ENCODE results near the gene LAPTM5.

LAPTM5 gene

GRCh38 chr1:30787266-30787665, 29.7 kb upstream of the LAPTM5 start:
- DNase-seq (ENCODE audit: low spot score): no peak

- no peak for DNase-seq (ENCODE audit: low spot score)
Observed at GRCh38 chr1:30786264-30786991, 28.9 kb upstream of the LAPTM5 start.

DNA sequence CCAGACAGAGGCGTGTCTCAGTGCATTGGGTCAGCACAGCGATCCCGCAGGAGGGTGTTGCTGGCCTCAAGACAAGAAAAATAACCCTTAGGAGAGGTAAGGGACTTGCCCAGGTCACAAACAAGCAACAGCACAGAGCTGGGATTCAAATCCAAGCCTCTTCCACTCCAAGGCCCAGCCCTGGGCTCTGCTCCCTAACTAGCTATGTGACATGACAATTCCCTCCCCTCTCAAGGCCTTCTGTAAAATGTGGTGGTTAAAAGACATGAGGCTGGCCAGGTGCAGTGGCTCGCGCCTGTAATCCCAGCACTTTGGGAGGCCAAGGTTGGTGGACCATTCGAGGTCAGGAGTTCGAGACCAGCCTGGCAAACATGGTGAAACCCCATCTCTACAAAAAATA, 28.1 kb upstream of the LAPTM5 start:
- no peak for DNase-seq (ENCODE audit: low spot score)

DNA sequence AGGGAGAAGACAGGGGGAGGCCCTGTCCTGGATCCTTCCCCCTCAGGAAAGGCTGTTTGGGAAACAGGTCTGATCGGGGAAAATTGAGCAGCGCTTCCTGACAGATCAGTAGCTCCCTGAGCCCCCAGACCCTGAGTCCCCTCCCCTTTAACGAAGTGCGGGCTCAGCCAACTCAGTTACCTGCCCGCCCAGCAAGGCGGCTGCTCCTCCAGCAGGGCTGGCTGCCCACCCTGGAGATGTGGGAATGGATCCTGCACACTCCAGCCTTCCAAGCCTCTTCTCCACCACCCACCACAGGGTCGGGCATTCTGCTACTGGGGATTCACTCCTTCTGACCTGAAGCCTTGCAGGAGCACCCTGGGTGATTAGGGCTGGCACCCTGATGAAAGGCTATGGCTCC, 27.6 kb upstream of the LAPTM5 start:
- DNase-seq (ENCODE audit: low spot score): no peak

GRCh38 chr1:30783256-30783915, 25.8 kb upstream of the LAPTM5 start:
- no peak for DNase-seq (ENCODE audit: low spot score)

DNA sequence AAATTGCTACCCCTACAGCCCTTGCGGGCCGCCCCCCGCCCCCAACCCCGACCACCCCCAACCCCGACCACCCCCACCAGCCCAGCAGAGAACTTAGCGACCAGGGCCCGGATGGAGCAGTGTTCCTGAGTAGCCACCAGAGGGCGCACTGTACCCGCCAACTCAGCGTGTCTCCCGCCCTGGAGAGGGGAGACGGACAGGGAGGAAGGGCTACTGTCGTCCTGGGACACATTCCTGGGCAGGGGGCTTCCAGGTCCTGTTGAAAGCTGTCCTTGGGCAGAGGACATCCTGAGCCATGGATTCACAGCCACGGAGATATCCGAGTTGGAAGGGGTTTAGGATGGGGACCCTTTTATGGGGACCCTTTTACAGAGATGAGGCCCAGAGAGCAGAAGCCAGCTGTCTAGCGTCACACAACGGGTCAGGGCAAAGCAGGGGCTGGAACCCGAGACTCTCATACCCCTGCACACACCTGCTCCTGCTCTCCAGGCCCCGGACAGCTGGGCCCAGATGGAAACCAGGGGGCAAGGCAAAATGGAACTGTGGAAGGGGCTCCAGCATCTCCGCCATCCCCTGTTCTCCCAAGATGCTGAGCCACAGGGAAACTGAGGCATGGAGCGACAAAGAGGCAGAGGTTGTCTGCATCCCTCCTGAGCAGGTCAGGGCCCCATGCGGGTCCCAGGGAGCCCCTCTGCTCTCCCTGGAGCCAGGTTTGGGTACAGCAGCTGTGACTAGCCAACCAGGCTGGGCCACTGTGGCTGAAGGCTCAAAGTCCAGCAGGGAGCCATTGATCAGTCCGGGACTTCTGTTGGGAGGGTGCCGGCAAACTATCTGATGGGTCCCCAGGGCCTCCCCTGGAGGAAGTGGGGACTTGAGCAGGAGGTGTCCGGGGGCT, 25.0 kb upstream of the LAPTM5 start:
- DNase-seq (ENCODE audit: low spot score): peak; percentile 79

DNA sequence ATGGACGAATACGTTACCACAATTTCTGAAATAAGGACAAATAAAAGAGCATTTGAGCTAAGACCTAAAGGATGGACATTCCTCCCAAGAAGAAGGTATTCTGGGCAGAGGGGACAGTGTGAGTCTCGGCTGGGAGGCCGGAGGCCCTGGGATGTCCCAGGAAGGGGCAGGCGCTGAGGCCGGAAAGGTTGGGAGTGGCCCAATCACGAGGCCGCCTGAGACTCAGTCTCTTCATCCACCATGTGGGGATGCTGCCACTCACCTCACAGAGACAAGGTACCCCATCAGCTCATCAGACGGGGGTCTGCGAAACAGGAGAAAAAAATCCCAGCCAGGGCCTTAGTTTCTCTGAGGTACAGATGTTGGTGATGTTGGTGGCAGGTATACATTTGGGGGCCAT, 24.3 kb upstream of the LAPTM5 start:
- no peak for DNase-seq (ENCODE audit: low spot score)

DNA sequence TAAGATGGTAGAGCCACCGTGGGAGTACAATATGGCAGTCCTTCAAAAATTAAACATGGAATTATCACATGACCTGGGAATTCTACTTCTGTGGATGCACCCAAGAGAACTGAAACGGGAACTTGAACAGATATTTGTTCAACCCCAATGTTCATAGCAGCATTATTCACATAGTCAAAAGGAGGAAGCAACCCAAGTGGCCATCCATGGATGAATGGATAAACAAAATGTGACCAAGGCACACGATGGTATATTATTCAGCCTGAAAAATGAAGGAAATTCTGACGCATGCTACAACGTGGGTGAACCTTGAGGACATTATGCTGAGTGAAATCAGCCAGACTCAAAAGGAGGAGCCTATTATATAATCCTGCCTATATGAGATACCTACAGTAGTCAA, 22.8 kb upstream of the LAPTM5 start:
- DNase-seq (ENCODE audit: low spot score): no peak

GRCh38 chr1:30779294-30780071, 21.9 kb upstream of the LAPTM5 start:
- DNase-seq (ENCODE audit: low spot score): peak; percentile 87

- no peak for DNase-seq (ENCODE audit: low spot score)
Observed at GRCh38 chr1:30778979-30779293, 21.4 kb upstream of the LAPTM5 start.

DNA sequence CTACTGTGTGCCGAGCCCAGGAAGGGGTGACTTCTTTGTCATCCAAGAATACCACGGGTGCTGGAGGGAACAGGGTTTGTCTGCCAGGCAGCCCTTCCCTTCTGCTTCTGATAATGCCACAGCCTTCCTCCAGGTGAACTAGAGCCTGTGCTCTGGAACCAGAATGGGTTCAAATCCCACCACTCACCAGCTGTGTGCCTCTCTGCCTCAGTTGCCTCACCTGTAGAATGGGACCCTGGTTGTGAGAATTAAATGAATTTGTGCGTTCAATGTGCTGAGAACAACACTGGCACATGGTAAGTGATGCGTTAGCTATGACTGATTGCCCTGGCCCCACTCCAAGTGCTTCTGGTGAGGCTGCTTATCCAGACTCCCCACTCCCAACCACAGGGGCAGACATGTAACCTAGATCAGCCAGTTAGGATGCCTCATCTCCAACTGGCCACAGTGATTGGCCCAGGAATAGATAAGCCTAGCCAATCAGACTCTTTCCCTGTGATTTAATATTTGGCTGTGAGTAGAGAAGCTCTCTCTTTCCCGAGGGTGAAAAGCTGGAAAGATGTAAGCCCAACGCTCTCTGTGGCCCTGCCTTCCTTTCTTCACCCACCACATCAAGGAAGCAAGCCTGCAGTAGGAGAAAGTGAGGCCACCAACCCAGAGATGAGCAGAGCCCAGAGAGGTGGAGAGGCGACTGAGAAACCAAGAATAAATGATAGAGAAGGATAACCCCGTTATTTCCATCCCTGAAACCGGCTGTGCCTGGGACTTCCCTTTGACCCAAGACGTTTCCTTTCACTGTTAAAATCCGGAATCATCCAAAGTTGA, 20.8 kb upstream of the LAPTM5 start:
- DNase-seq (ENCODE audit: low spot score): peak; percentile 100

DNA sequence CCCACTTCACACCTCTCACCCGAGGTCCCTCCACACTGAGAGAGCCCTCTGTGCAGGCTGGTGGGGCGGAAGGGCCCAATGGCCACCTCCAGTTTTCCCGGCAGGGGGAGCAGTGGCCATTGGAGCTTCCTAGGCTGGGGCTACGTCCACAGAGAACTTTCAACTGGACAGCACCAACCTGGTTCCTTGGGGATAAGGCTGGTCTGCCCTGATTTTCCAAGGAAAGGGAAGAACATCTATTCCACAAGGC, 20.3 kb upstream of the LAPTM5 start:
- DNase-seq (ENCODE audit: low spot score): no peak

DNA sequence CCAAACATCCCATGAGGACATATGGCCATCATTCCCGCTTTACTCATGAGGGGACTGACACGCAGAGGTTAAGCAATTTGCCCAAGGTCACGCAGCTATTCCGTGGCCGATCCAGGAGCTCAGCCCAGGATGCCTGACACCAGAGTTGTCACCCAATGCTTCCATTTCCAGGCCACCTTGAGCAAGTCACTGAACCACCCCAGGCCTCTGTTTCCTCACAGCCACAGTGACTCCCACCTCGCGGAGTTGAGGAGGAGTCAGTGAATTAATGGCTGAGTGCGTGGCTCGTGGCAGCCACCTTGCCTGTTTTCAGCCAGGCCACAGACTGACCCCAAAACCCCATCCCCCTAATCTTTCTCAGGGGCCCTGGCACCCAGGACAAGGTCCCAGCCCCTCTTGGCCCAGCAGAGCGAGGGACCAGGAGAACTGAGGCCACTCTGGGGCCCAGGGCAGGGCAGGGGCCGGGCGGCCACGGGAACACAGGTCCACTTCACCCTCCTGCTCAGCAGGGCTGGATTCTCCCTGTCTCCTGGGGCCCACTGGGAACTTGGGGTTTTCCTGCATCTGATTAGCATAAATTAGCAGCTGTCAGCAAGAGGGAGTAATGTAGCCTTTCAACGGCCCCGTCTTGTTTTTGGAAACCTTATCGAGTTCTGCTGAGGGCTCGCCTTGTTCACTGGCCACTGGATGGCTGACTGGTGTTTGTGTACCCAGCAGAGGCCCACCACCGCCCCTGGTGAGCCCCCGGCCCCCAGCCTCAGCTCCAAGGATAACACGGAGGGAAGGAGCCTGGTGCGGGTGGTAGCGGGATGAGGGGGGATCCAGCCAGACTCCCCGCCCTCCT, 19.7 kb upstream of the LAPTM5 start:
- DNase-seq (ENCODE audit: low spot score): no peak

GRCh38 chr1:30776097-30777059, 18.8 kb upstream of the LAPTM5 start:
- no peak for DNase-seq (ENCODE audit: low spot score)

DNA sequence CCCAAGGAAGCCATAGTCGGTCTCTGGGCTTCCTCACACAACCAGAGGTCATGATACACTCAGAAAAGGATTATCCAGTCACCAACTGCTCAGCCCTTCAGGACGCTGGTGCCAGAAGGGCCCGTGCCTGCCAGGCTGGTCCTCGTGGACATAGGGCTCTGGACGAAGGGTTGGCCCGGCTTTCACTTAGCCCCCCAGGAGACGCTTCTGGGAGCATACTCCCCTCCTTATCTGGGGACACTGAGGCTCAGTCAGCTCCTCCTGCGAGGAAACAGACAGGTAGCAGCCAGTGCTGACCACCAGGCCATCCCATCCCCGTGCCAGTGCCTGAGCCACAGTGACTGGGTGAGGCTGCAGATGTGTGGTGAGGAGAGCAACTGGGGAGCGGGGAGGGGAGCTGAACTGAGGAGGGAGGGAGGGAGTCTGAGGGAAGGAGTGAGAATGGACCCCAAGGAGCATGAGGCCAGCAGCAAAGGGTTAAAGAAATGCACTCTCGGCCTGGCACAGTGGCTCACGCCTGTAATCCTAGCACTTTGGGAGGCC, 17.9 kb upstream of the LAPTM5 start:
- DNase-seq (ENCODE audit: low spot score): no peak

DNA sequence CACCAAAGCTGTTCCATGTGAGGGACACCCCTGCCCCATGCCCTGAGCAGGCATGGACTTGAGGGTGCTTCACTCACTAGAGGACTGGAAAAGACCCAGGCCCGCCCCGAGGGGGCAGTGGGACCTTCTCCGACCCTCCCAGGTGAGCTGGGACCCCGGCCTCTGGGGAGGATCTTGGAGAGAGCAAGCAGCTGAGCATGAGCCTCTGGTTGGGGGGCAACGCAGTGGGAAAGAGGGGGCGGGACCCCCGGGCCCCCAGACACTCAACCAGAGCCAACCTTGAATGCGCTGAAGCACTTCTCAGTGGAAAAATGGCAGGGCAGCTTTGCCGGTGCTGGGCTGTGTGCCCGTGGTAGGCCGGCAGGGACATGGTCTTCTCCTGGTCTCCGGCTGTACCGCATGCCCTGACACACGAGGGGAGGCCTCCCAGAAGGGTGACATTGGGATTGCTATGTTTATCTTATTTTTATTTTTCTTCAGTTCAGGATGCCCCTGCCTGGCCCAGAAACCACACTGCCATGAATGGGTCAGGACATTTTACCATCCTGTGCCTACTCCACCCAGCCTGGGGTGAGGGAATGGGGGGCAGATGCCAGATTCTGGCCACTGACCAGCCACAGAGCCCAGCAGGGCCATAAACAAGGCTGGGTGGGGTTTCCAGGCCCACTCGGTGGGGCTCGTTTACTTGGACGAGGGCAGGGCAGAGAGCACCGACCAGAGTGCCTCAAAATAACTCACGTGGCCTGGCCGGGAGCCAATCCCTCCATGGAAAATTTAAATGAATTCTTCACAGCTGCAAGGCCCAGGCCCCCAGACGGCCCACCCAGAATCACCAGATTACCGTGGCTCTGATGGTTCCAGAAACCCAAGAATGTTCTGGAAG, 17.2 kb upstream of the LAPTM5 start:
- DNase-seq (ENCODE audit: low spot score): no peak

DNA sequence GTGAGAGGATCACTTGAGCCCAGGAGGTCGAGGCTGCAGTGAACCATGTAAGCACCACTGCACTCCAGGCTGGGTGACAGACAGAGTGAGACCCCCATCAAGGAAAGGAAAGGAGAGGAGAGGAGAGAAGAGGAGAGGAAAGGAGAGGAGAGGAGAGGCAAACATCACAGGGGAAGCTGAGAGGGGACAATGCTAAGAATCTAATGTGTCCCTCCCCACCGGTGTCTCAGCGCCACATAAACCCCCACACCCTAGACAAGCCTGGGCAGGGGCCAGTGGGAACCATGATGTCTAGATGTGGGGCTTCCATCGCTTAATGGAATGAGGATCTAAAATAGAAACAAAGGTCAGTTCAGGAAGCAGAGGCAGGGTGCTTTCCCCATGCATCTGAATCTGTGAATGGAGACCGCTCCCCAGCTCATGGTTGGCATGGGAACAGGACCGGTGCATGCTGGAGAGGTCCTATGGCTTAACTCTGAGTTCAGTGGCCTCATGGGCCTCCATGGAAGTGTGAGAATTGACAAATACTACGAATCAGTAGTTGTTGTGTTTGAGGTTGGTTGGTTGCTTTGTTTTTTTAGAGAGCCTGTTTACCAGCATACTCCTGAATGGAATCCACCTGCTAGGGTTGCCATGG, 16.3 kb upstream of the LAPTM5 start:
- DNase-seq (ENCODE audit: low spot score): no peak

GRCh38 chr1:30771005-30771404, 13.4 kb upstream of the LAPTM5 start:
- DNase-seq (ENCODE audit: low spot score): no peak
